Measurements from ENCODE around the gene PDAP1.

The PDAP1 gene

DNA sequence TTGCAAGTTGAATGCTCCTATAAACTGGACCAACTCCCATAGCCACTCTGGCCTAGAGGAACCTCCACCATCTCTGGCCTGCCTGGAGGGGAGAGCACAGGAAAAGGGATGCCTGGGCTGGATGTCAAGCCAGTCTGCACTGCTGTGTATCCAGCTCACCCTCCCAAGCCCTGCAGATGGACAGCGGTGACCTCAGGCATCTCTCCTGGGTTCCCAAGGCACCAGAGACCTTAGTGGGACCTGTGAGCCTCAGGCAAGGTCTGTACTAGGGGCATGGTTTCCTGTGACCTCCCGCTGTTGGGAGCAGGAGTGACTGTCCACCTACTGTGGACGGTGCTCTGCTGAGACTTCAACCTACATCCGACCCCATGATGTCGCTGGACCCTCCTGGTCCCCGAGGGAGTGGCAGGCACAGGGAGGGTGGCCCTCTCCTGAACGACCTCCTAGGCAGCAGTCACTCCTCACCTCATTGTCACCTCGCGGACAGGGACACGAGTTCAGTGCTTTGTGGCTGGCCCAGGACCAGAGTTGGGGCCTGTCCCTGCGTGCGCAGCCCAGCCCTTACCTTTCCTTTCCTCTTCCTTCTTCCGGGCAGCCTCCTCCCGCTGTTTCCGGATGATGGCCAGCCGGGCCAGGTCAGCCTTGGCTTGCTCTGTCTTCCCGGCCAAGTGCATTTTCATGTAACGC lies 11.0 kb downstream of the PDAP1 start:
- no peak overlapping the region for H3K27ac ChIP-seq (ENCODE audit: insufficient read depth, low read depth, low read length, poor library complexity, severe bottlenecking)
- 94 to 97% methylated on average over 18 of the region's 18 CpGs for WGBS, 2 experiments
- H3K4me1 ChIP-seq (ENCODE audit: control insufficient read depth, insufficient read depth, low read length), result peaks cover 10% of the 10 kb centered on the region
- H3K9me3 ChIP-seq (ENCODE audit: control insufficient read depth, low read length), result no peaks in the 10 kb centered on the region
- peaks cover 30% of the 10 kb centered on the region for H3K36me3 ChIP-seq (ENCODE audit: control insufficient read depth, insufficient read depth, low read length)
- no peaks in the 10 kb centered on the region for H3K27me3 ChIP-seq (ENCODE audit: control insufficient read depth, insufficient read depth, low read length, poor library complexity, severe bottlenecking)
- H3K4me3 ChIP-seq (ENCODE audit: insufficient read depth, low read depth, low read length), result no peak overlapping the region

DNA sequence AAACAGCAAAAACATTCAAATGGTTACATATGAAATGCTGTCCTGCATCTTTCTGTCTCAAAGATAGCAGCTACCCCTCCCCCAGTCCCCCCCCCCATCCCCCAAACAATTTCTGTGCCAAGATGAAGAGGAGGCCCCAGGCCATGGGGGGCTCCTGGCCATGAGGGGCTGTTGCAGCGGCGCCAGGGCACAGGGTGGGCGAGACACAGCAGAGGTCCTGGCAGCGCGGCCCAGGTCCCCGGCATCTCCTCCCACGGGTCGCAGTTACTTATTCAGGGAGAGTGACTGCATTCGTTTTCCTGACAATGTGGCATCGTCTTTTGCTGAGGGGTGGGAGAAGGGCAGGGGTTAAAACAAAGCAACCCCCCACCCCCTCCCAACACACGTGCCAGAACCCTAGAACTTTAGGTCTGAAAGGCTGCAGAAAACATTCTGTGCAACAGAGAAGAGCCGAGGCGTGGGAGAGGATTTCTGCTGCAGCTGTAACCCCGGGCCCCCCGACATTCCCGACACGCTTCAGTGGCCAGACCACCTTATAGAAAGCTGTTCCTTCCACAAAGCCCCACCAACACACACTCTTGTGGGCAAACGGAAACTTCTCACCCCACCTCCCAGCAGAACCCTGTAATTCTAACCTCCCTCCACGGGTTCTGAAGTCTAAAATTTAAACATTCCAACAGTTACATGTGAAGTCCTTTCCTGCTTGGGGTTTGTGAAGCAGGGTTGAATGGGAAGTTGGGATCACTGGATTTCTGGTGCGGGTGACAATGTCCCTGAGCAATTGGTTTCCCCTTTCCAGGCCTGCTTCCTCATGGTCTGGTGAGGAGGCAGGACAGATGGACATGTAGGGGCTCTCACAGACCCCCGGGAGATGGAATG lies 11.7 kb downstream of the PDAP1 start:
- Histone ChIP-seq H3K9me3 (ENCODE audit: control insufficient read depth, low read length) (no peaks in the 10 kb centered on the region), H3K4me1 (ENCODE audit: control insufficient read depth, insufficient read depth, low read length) (peaks cover 10% of the 10 kb centered on the region), H3K27ac (ENCODE audit: insufficient read depth, low read depth, low read length, poor library complexity, severe bottlenecking) (no peak overlapping the region), H3K4me3 (ENCODE audit: insufficient read depth, low read depth, low read length) (no peak overlapping the region), H3K27me3 (ENCODE audit: control insufficient read depth, insufficient read depth, low read length, poor library complexity, severe bottlenecking) (no peaks in the 10 kb centered on the region), H3K36me3 (ENCODE audit: control insufficient read depth, insufficient read depth, low read length) (peaks cover 30% of the 10 kb centered on the region)
- 89 to 90% methylated on average over 21 of the region's 21 CpGs for WGBS, 2 experiments

DNA sequence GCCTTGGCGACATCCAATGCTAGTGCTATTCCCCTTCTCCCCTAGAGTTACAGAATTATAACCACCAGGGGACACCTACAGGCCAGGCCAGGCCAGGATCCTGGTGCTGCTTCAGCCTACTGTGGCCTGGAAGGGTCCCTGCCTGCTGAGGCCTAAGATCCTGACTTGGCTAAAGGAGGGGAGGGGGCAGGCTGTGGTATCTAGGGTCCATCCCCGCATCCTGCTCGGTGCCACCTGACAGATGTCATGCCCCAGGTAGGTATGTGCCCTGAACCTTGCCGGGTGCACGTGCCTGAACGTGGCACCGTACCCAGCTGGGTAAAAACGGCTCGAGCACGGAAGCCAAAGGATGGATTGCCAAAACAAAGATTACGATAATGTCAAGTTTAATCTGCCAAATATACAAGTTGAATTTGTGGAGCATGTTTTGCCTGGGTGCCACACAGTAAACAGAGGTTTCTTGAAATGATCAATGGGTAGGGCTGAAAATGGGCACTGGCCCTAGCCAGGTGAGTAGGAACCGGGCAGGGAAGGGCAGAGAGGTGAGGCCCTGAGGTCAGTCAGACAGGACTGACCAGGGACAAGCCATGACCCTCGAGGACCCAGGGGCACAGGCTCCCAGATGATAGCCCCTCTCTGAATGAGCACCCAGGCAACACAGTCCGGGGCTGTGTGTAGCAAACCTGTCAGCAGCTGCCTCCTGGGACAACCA lies 12.6 kb downstream of the PDAP1 start:
- Histone ChIP-seq H3K4me1 (ENCODE audit: control insufficient read depth, insufficient read depth, low read length) (peaks cover 10% of the 10 kb centered on the region), H3K36me3 (ENCODE audit: control insufficient read depth, insufficient read depth, low read length) (peaks cover 24% of the 10 kb centered on the region), H3K27ac (ENCODE audit: insufficient read depth, low read depth, low read length, poor library complexity, severe bottlenecking) (no peak overlapping the region), H3K9me3 (ENCODE audit: control insufficient read depth, low read length) (no peaks in the 10 kb centered on the region), H3K27me3 (ENCODE audit: control insufficient read depth, insufficient read depth, low read length, poor library complexity, severe bottlenecking) (no peaks in the 10 kb centered on the region), H3K4me3 (ENCODE audit: insufficient read depth, low read depth, low read length) (no peak overlapping the region)
- 95 to 96% methylated on average over 14 of the region's 14 CpGs for WGBS, 2 experiments

DNA sequence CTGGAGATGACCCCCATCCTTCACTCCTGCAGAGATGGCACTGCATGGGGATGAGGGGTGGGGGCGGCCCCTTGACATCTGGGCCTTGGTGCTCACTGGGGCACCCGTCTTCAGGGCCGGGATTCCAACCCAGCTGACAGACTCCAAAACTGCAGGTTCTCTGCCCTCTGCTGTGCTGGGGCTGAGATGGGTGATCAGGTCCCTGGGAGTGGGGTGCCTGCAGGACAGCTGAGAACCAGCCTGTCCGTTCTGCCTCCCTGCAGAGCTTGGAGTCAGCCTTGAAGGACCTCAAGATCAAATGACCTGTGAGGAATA lies 14.3 kb downstream of the PDAP1 start:
- Histone ChIP-seq H3K4me1 (ENCODE audit: control insufficient read depth, insufficient read depth, low read length) (peaks cover 10% of the 10 kb centered on the region), H3K36me3 (ENCODE audit: control insufficient read depth, insufficient read depth, low read length) (peaks cover 11% of the 10 kb centered on the region), H3K9me3 (ENCODE audit: control insufficient read depth, low read length) (no peaks in the 10 kb centered on the region), H3K4me3 (ENCODE audit: insufficient read depth, low read depth, low read length) (no peak overlapping the region), H3K27me3 (ENCODE audit: control insufficient read depth, insufficient read depth, low read length, poor library complexity, severe bottlenecking) (no peaks in the 10 kb centered on the region), H3K27ac (ENCODE audit: insufficient read depth, low read depth, low read length, poor library complexity, severe bottlenecking) (no peak overlapping the region)
- 87 to 92% methylated on average over 4 of the region's 4 CpGs for WGBS, 2 experiments

DNA sequence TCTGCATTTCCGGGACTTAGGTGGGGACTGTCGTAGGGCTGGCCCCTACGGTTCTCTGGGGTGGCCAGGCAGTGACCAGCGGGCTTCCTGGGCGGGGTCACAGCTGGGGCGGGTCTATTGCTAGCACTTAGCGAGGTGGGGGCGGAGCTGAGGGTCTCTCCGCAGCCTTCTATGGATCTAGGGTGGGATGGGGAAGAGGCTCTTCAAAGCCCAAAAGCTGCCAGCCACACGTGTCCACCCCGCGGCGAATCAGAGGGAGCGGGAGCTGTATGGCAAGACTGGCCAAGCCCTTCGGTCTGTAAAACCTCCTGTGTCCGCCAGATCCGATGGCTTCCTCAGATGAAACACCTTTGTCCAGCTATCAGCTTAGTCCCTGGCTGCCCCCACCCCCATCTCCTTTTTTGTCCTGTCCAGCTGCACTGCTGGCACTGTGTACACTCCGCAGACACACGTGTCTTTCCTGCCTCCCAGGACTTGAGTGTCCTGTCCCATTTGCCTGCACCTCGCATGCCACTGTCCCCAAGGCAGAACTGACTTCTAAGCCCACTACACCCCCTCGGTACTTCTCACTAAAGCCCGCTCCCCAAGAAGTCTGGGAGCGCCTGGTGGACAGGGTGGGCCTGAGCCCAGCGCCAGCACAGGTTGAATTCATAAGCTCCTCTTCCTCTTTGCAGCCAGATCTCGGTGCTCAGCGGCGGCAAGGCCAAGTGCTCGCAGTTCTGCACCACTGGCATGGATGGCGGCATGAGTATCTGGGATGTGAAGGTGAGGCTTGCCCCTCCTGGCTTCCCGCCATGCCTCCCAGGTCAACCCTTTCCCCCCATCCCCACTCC lies 14.8 kb downstream of the PDAP1 start:
- 42% methylated on average over 30 of the region's 30 CpGs for WGBS, 2 experiments
- Histone ChIP-seq H3K36me3 (ENCODE audit: control insufficient read depth, insufficient read depth, low read length) (peaks cover 11% of the 10 kb centered on the region), H3K27ac (ENCODE audit: insufficient read depth, low read depth, low read length, poor library complexity, severe bottlenecking) (peak overlapping the region; percentile 77)

DNA sequence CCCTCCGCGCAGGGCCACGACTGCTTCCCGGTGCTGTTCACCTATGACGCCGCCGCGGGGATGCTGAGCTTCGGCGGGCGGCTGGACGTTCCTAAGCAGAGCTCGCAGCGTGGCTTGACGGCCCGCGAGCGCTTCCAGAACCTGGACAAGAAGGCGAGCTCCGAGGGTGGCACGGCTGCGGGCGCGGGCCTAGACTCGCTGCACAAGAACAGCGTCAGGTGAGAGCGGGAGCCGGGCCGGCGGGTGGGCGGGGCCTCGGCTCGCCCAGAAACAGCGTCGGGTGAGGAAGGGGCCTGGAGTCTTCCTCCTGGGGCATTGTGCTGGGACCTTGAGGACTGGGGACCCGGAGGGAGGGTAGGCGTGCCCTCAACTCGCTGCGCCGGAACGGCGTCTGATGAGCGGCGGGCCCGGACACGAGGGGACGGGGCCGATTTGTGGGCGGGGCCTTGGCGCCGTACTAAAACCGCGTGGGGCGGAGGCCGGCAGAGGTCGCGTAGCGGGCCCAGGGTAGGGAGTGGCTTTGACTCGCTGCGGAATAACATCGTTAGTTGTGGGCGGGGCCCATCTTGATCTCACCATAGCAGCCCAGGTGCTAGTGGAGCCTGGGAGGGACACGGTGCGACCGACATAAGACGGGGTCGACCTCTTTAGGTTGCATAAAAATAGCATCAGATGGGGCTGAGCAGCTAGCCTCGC lies 15.6 kb downstream of the PDAP1 start:
- no peaks in the 10 kb centered on the region for H3K9me3 ChIP-seq (ENCODE audit: control insufficient read depth, low read length)
- 1 to 2% methylated on average over 68 of the region's 68 CpGs for WGBS, 2 experiments
- peaks cover 10% of the 10 kb centered on the region for H3K4me1 ChIP-seq (ENCODE audit: control insufficient read depth, insufficient read depth, low read length)
- peaks cover 11% of the 10 kb centered on the region for H3K36me3 ChIP-seq (ENCODE audit: control insufficient read depth, insufficient read depth, low read length)
- H3K27ac ChIP-seq (ENCODE audit: insufficient read depth, low read depth, low read length, poor library complexity, severe bottlenecking), result peak overlapping the region; percentile 77
- H3K27me3 ChIP-seq (ENCODE audit: control insufficient read depth, insufficient read depth, low read length, poor library complexity, severe bottlenecking), result no peaks in the 10 kb centered on the region
- peak overlapping the region; percentile 66 for H3K4me3 ChIP-seq (ENCODE audit: insufficient read depth, low read depth, low read length)

More for the DNA sequence above, 14.8 kb downstream of the PDAP1 start:
- H3K4me1 ChIP-seq (ENCODE audit: control insufficient read depth, insufficient read depth, low read length), result peaks cover 10% of the 10 kb centered on the region
- no peaks in the 10 kb centered on the region for H3K27me3 ChIP-seq (ENCODE audit: control insufficient read depth, insufficient read depth, low read length, poor library complexity, severe bottlenecking)
- H3K4me3 ChIP-seq (ENCODE audit: insufficient read depth, low read depth, low read length), result peak overlapping the region; percentile 66
- H3K9me3 ChIP-seq (ENCODE audit: control insufficient read depth, low read length), result no peaks in the 10 kb centered on the region

DNA sequence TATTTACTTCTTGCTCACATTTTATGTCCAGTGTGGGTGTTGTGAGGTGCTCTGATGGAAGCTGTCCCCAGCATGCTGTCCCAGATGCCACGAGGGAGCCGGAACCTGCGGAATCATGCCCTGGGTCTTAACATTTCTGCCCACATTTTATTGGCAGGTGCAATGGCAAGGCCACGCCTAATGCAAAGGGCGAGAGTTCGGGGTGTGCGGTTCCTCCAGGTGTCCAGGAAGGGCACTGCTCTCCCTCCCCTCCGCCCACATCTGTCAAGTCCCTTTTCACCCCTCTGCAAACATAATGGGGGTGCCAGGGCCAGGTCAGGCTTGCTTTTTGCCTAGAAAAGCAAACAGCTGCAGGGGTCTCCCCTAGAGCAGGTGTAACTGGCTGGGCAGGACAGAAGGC lies 16.4 kb downstream of the PDAP1 start:
- 89 to 90% methylated on average over 8 of the region's 8 CpGs for WGBS, 2 experiments
- Histone ChIP-seq H3K36me3 (ENCODE audit: control insufficient read depth, insufficient read depth, low read length) (peaks cover 5% of the 10 kb centered on the region), H3K4me1 (ENCODE audit: control insufficient read depth, insufficient read depth, low read length) (peaks cover 10% of the 10 kb centered on the region), H3K27ac (ENCODE audit: insufficient read depth, low read depth, low read length, poor library complexity, severe bottlenecking) (no peak overlapping the region), H3K9me3 (ENCODE audit: control insufficient read depth, low read length) (no peaks in the 10 kb centered on the region), H3K4me3 (ENCODE audit: insufficient read depth, low read depth, low read length) (peak overlapping the region; percentile 66), H3K27me3 (ENCODE audit: control insufficient read depth, insufficient read depth, low read length, poor library complexity, severe bottlenecking) (no peaks in the 10 kb centered on the region)

DNA sequence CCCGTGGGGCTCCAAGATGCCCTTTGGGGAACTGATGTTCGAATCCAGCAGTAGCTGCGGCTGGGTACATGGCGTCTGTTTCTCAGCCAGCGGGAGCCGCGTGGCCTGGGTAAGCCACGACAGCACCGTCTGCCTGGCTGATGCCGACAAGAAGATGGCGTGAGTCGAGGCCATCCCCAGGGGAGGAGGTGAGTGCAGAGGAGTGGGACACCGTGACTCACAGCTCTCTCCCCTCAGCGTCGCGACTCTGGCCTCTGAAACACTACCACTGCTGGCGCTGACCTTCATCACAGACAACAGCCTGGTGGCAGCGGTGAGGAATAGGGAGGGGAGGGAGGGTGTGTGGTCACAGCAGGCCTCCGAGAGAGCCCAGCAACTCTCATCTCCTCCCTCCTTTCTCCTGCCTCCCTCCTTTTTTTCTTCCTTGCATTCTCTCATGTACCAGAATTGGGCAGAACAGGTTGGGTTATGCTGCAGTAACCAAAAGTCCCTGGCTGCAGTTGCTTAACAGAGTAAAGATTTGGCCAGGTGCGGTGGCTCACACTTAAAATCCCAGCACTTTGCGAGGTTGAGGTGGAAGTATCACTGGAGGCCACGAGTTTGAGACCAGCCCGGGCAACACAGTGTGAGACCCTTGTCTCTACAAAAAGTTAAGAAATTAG lies 17.3 kb downstream of the PDAP1 start:
- H3K4me3 ChIP-seq (ENCODE audit: insufficient read depth, low read depth, low read length), result no peak overlapping the region
- no peaks in the 10 kb centered on the region for H3K27me3 ChIP-seq (ENCODE audit: control insufficient read depth, insufficient read depth, low read length, poor library complexity, severe bottlenecking)
- WGBS, 2 experiments, result 93 to 94% methylated on average over 21 to 23 of the region's 23 CpGs
- no peak overlapping the region for H3K27ac ChIP-seq (ENCODE audit: insufficient read depth, low read depth, low read length, poor library complexity, severe bottlenecking)
- no peaks in the 10 kb centered on the region for H3K9me3 ChIP-seq (ENCODE audit: control insufficient read depth, low read length)
- peaks cover 3% of the 10 kb centered on the region for H3K36me3 ChIP-seq (ENCODE audit: control insufficient read depth, insufficient read depth, low read length)
- peaks cover 10% of the 10 kb centered on the region for H3K4me1 ChIP-seq (ENCODE audit: control insufficient read depth, insufficient read depth, low read length)

DNA sequence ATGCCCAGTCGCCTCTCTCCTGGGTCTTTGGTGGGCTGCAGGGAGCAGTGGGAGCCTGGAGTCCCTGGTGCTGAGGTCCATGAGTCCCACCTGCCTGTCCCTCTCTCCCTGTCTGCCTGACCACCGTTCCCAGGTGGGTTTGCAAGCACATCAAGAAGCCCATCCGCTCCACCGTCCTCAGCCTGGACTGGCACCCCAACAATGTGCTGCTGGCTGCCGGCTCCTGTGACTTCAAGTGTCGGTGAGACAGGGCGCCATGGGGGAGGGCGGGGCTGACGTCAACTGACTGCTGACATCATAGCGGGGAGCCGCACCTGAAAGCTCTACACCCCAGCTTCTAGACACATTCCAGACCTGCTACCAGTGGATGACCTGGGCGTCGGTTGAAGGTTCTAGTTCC lies 18.6 kb downstream of the PDAP1 start:
- H3K9me3 ChIP-seq (ENCODE audit: control insufficient read depth, low read length), result no peaks in the 10 kb centered on the region
- H3K4me1 ChIP-seq (ENCODE audit: control insufficient read depth, insufficient read depth, low read length), result peaks cover 10% of the 10 kb centered on the region
- no peak overlapping the region for H3K27ac ChIP-seq (ENCODE audit: insufficient read depth, low read depth, low read length, poor library complexity, severe bottlenecking)
- no peak overlapping the region for H3K4me3 ChIP-seq (ENCODE audit: insufficient read depth, low read depth, low read length)
- 94% methylated on average over 13 of the region's 13 CpGs for WGBS, 2 experiments
- H3K36me3 ChIP-seq (ENCODE audit: control insufficient read depth, insufficient read depth, low read length), result no peaks in the 10 kb centered on the region
- no peaks in the 10 kb centered on the region for H3K27me3 ChIP-seq (ENCODE audit: control insufficient read depth, insufficient read depth, low read length, poor library complexity, severe bottlenecking)
